ENCODE measurements around the gene FNBP1L.
"Not testable (repeated sequence)": the region's sequence is repeated elsewhere in the genome, so short reads cannot be mapped to it uniquely, and the experiment has no call there.

The FNBP1L gene

GRCh38 chr1:93575621-93576284, 127.8 kb downstream of the FNBP1L start:
- DNase-seq, result no peak

GRCh38 chr1:93576346-93576745, 128.4 kb downstream of the FNBP1L start:
- no peak for DNase-seq

- no peak for DNase-seq
These were observed 128.8 kb downstream of the FNBP1L start for GRCh38 chr1:93576746-93577145.

GRCh38 chr1:93577536-93578432, 129.9 kb downstream of the FNBP1L start:
- DNase-seq, result no peak

GRCh38 chr1:93578433-93578830, 130.5 kb downstream of the FNBP1L start:
- no peak for DNase-seq

- no peak for DNase-seq
These were observed 131.2 kb downstream of the FNBP1L start for GRCh38 chr1:93578911-93579825.

GRCh38 chr1:93579891-93580290, 132.0 kb downstream of the FNBP1L start:
- DNase-seq, result no peak

- DNase-seq, result no peak
These were observed 134.3 kb downstream of the FNBP1L start for GRCh38 chr1:93581917-93582850.

- no peak for DNase-seq
These were observed 136.5 kb downstream of the FNBP1L start for GRCh38 chr1:93584261-93585003.

GRCh38 chr1:93585059-93585966, 137.4 kb downstream of the FNBP1L start:
- DNase-seq, result no peak

GRCh38 chr1:93587354-93587753, 139.4 kb downstream of the FNBP1L start:
- no peak for DNase-seq

- no peak for DNase-seq
These were observed 140.3 kb downstream of the FNBP1L start for GRCh38 chr1:93588206-93588605.

- no peak for DNase-seq
These were observed 141.0 kb downstream of the FNBP1L start for GRCh38 chr1:93588955-93589354.

GRCh38 chr1:93591291-93591675, 143.4 kb downstream of the FNBP1L start:
- DNase-seq, result not testable (repeated sequence)

GRCh38 chr1:93591676-93592550, 144.0 kb downstream of the FNBP1L start:
- no peak for DNase-seq

- no peak for DNase-seq
These were observed 144.6 kb downstream of the FNBP1L start for GRCh38 chr1:93592551-93592949.

GRCh38 chr1:93593854-93594602, 146.1 kb downstream of the FNBP1L start:
- DNase-seq, result no peak

GRCh38 chr1:93594603-93594880, 146.6 kb downstream of the FNBP1L start:
- DNase-seq, result no peak

GRCh38 chr1:93595266-93595665, 147.3 kb downstream of the FNBP1L start:
- no peak for DNase-seq
